ENCODE results near the gene MYL6B.

DNA sequence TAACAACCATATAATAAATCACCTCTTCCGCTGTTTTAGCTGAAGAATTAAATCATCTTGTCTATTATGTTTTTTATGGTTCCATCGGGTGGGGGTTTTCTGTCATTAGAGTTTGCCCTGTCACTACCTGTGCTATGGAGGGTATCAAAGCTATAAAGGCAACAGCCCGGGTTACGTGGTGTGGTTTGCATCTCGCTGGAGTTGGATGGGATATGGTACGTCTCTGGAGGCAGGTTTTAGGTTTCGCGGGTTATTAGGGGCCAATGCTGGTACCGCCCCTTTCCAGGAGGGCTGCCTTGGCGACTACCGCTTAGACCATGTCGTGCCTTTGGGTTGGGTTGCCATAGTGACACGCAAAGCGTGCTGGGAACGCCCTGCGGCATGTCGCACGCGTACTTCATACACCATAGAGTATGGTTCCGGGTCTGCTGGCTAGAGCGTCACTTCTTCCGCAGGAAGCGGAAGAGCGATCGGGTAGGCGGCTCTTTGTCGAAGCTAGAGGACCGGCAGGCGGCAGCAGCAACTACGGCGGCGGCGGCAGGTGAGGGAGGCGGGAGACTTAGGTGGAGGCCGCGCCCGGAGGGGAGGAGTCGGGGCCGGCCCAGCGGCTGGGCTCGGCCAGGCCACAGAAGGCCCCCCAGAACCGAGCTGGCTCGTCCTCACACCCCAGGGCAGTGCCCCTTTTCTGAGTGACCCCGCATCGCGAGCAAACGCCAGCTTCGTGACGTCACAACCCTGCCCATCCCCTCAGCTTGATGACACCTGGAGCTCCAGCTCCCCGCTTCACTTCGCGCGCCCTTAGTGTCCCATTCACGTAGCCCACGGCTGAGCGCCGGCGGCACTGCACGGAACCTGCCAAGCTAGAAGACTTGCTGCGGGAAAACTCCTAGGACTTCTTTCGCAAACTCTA is 34.4 kb upstream of the MYL6B start, which contains the start of gene ZC3H10:
- TF ChIP-seq, protein P1, sequence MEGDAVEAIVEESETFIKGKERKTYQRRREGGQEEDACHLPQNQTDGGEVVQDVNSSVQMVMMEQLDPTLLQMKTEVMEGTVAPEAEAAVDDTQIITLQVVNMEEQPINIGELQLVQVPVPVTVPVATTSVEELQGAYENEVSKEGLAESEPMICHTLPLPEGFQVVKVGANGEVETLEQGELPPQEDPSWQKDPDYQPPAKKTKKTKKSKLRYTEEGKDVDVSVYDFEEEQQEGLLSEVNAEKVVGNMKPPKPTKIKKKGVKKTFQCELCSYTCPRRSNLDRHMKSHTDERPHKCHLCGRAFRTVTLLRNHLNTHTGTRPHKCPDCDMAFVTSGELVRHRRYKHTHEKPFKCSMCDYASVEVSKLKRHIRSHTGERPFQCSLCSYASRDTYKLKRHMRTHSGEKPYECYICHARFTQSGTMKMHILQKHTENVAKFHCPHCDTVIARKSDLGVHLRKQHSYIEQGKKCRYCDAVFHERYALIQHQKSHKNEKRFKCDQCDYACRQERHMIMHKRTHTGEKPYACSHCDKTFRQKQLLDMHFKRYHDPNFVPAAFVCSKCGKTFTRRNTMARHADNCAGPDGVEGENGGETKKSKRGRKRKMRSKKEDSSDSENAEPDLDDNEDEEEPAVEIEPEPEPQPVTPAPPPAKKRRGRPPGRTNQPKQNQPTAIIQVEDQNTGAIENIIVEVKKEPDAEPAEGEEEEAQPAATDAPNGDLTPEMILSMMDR (IDR thresholded peaks at IDR 0.05): peak; percentile 48 to 62 (median 55)
- TF ChIP-seq POLR2A (IDR thresholded peaks at IDR 0.05): peak; percentile 86

Data from breast epithelium (tissue), 3 donors.